Natural killer cell (primary cell): ENCODE measurements around the gene NMUR1. TPM values are rescaled to one million over a fixed set of nuclear protein-coding genes. Genes with fewer than 3 reads are reported as not detected.
A peak's percentile ranks its signal among the peaks of the same experiment; 100 is the strongest.

Experiments used
- ATAC-seq, 3 donors: fragments of 150-1000 bp in 2 of 3; fragments of 200-7000 bp in 1 of 3; cut with Tn5 transposase; 1 replicate in 1 of 3; 2 replicates in 2 of 3; pipeline ENCODE4 v1.10.0; 2021; ENCODE audit warnings: mild to moderate bottlenecking in 2 of 3, moderate library complexity in 2 of 3
- DNase-seq, 2 donors: peaks; one replicate each; pipeline versions ENCODE4 v3.0.0 to v3.0.0-alpha.2; 2013 to 2021; ENCODE audit warnings: mixed read lengths in 1 of 2
- H3K27ac ChIP-seq: one replicate; pipeline ENCODE4 v1.5.1; 2013; ENCODE audit warnings: mild to moderate bottlenecking, low read length
- H3K27me3 ChIP-seq: one replicate; pipeline ENCODE4 v1.6.1; 2013; ENCODE audit warnings: low read length; ENCODE audit not compliant: control insufficient read depth, insufficient read depth
- H3K36me3 ChIP-seq: one replicate; pipeline ENCODE4 v1.6.1; 2013; ENCODE audit warnings: low read length; ENCODE audit not compliant: control insufficient read depth, insufficient read depth
- H3K4me1 ChIP-seq: one replicate; pipeline ENCODE4 v1.6.1; 2013; ENCODE audit warnings: low read length; ENCODE audit not compliant: control insufficient read depth, insufficient read depth
- H3K4me3 ChIP-seq: one replicate; pipeline ENCODE4 v1.5.1; 2013; ENCODE audit warnings: low read length
- H3K9me3 ChIP-seq: one replicate; pipeline ENCODE4 v1.6.1; 2013; ENCODE audit warnings: low read length; ENCODE audit not compliant: control insufficient read depth, insufficient read depth
- H3K27ac Mint-ChIP-seq, 2 donors: one replicate each; pipeline ENCODE4 v1.8.0; 2022; ENCODE audit warnings: mild to moderate bottlenecking in 2 of 2, mixed read lengths in 2 of 2, moderate library complexity in 1 of 2
- H3K27me3 Mint-ChIP-seq, 2 donors: one replicate each; pipeline ENCODE4 v1.8.0; 2022; ENCODE audit warnings: low read depth in 2 of 2, mixed read lengths in 2 of 2
- H3K36me3 Mint-ChIP-seq: one replicate; pipeline ENCODE4 v1.8.0; 2022; ENCODE audit warnings: mixed read lengths
- H3K4me1 Mint-ChIP-seq, 2 donors: one replicate each; pipeline ENCODE4 v1.8.0; 2022; ENCODE audit warnings: mixed read lengths in 2 of 2
- H3K4me3 Mint-ChIP-seq: one replicate; pipeline ENCODE4 v1.8.0; 2022; ENCODE audit warnings: mild to moderate bottlenecking, moderate library complexity, mixed read lengths
- H3K9me3 Mint-ChIP-seq, 2 donors: one replicate each; pipeline ENCODE4 v1.8.0; 2022; ENCODE audit warnings: mixed read lengths in 2 of 2
- CTCF ChIP-seq: fragments of 200-600 bp; IDR thresholded peaks from one replicate; pipeline ENCODE4 v1.8.0; 2022; ENCODE audit warnings: antibody characterized with exemption
- WGBS: methylation state at CpG from one replicate; pipeline ENCODE4 v1.1.7; 2013; ENCODE audit warnings: missing lambda C conversion rate; ENCODE audit not compliant: insufficient coverage; 5-methylcytosine and 5-hydroxymethylcytosine counted together
- intact Hi-C: fragments of 100-400 bp; cut with micrococcal nuclease; formaldehyde crosslinking; loops from one replicate; pipeline ENCODE4 v1.14.2; 2022
- total RNA-seq, 4 donors: library from RNA; stranded (reverse); fragments of 120-200 nt in 1 of 4; gene quantifications; one replicate each; pipeline versions ENCODE4 v1.2.3 to v1.2.4, GENCODE V29; 2013 to 2022

The NMUR1 gene
- total RNA-seq, 3 donors from 2014 or later (not counting 1 experiment from before 2014, with no cell fraction given) = 67.4 to 103 (median 80.2) TPM

DNA sequence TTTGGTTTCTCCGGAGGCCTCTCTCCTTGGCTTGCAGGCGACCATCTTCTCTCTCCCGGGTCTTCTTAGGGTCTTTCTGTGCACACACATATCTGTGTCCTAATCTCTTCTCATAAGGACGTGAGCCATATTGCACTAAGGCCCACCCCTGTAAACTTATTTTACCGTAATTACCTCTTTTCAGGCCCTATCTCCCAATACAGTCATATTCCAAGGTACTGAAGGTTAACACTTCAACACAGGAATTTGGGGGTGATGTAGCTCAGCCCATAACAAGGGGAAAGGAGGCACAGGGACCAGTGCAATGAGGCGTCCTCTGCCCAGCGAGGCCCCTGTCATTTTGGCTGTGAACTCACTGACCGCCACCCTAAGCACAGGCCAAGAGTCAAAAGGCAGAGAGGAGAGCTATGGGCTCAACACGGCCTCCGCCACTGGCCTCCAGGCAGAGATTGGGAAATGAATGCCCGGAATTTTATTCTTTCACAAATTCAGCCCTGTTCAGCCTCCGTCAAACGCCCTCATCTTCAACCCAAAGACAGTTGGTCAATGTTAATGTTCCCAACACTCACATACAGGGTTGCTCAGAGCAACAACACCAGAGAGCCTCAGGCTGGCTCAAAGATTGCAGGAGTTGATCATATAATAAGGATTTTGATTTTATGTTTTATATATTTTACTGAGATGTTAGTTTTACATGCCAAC is 15.9 kb upstream of the NMUR1 start:
- H3K27me3 ChIP-seq = no peaks in the 10 kb centered on the region
- H3K27ac ChIP-seq = peak overlapping the region; percentile 84
- H3K36me3 ChIP-seq = no peaks in the 10 kb centered on the region
- peaks cover 0 to 3% of the 10 kb centered on the region in 2 donors for H3K9me3 Mint-ChIP-seq
- H3K4me3 ChIP-seq = no peak overlapping the region
- no peaks in the 10 kb centered on the region for H3K27me3 Mint-ChIP-seq
- peaks cover 81% of the 10 kb centered on the region for H3K4me1 ChIP-seq
- intact Hi-C loops = loop anchor here (2.0 kb wide), 1 partner anchor 15 kb away; the partner anchor contains the start of gene NMUR1
- WGBS = 62% methylated on average over 13 of the region's 13 CpGs
- peak overlapping the region; percentile 94 to 99 for H3K27ac Mint-ChIP-seq
- DNase-seq (no peak), ATAC-seq (peak; percentile 2 to 6 (median 3))
- H3K36me3 Mint-ChIP-seq = peaks cover 8% of the 10 kb centered on the region
- TF ChIP-seq CTCF = no peak
- H3K4me1 Mint-ChIP-seq = peaks cover 61 to 72% of the 10 kb centered on the region in 2 donors
- peak overlapping the region; percentile 88 for H3K4me3 Mint-ChIP-seq
- H3K9me3 ChIP-seq = peaks cover 4% of the 10 kb centered on the region

- intact Hi-C loops = loop anchor here (1.0 kb wide), 1 partner anchor 9 kb away; no protein-coding TSS in a partner anchor
- H3K4me3 ChIP-seq = no peak overlapping the region
- peak overlapping the region; percentile 84 for H3K27ac ChIP-seq
- 2% methylated on average over 14 of the region's 14 CpGs for WGBS
- no peak for TF ChIP-seq CTCF
- H3K36me3 Mint-ChIP-seq = peaks cover 8% of the 10 kb centered on the region
- ATAC-seq = peak; percentile 83 to 93 (median 92)
- DNase-seq = peak; percentile 62 to 63
- peaks cover 61 to 74% of the 10 kb centered on the region in 2 donors for H3K4me1 Mint-ChIP-seq
- no peaks in the 10 kb centered on the region for H3K27me3 Mint-ChIP-seq
- H3K4me1 ChIP-seq = peaks cover 82% of the 10 kb centered on the region
- peaks cover 4% of the 10 kb centered on the region for H3K9me3 ChIP-seq
- peak overlapping the region; percentile 88 for H3K4me3 Mint-ChIP-seq
- H3K36me3 ChIP-seq = no peaks in the 10 kb centered on the region
- peaks cover 0 to 3% of the 10 kb centered on the region in 2 donors for H3K9me3 Mint-ChIP-seq
- no peaks in the 10 kb centered on the region for H3K27me3 ChIP-seq
- peak overlapping the region; percentile 94 to 99 for H3K27ac Mint-ChIP-seq
Observed at GRCh38 chr2:231545105-231545902, 15.1 kb upstream of the NMUR1 start.

GRCh38 chr2:231542136-231542535 is 11.9 kb upstream of the NMUR1 start:
- Histone ChIP-seq H3K36me3 (no peaks in the 10 kb centered on the region), H3K9me3 (peaks cover 4% of the 10 kb centered on the region), H3K27ac (no peak overlapping the region), H3K27me3 (no peaks in the 10 kb centered on the region), H3K4me1 (peaks cover 54% of the 10 kb centered on the region), H3K4me3 (no peak overlapping the region)
- no peak for TF ChIP-seq CTCF
- Mint-ChIP-seq H3K4me3 (peak overlapping the region; percentile 1), H3K4me1 (peaks cover 57 to 65% of the 10 kb centered on the region in 2 donors), H3K9me3 (peaks cover 0 to 3% of the 10 kb centered on the region in 2 donors), H3K36me3 (peaks cover 8% of the 10 kb centered on the region), H3K27ac (peak overlapping the region; percentile 27 to 99), H3K27me3 (peaks cover 0 to 2% of the 10 kb centered on the region in 2 donors)
- WGBS = 94% methylated on average over 3 of the region's 3 CpGs
- DNase-seq (no peak), ATAC-seq (no peak)
- intact Hi-C loops = no loop called here
